RWPE1 (cell line): ENCODE data around the gene SPN.

Experiments used
- CTCF ChIA-PET: fragments of 350-600 bp; sonication (Branson Sonifier 250); formaldehyde crosslinking; extraction: SDS; loops from one replicate; lab custom pipeline; 2021; lab: Yijun Ruan, JAX
- POLR2A ChIA-PET: fragments of 400-600 bp; formaldehyde crosslinking; extraction: SDS; loops from one replicate; lab custom pipeline; 2020; ENCODE audit warnings: antibody characterized with exemption; ENCODE audit not compliant: low non-redundant PET; lab: Yijun Ruan, JAX
- DNase-seq: peaks from one replicate; pipeline ENCODE4 v3.0.0; 2012; ENCODE audit warnings: low spot score
- H3K27ac ChIP-seq: fragments of 450-650 bp; 2 replicates; pipeline ENCODE4 v1.5.1; 2017
- CTCF ChIP-seq: fragments of 450-650 bp; conservative IDR thresholded peaks from 2 replicates; pipeline ENCODE4 v1.5.1; 2017; ENCODE audit warnings: low read depth, mild to moderate bottlenecking

The SPN gene

GRCh38 chr16:29698042-29698441, 35.0 kb downstream of the SPN start:
- no peak for TF ChIP-seq CTCF
- H3K27ac ChIP-seq, result no peak overlapping the region
- DNase-seq, result no peak
- ChIA-PET CTCF (interaction anchor here (0.5 kb wide), 1 partner anchor 1206 kb away, joined by 3 read pairs; the partner anchor contains the start of gene CLN3), POLR2A (no interaction called here)

- CTCF ChIA-PET, result interaction anchor here (0.5 to 2.2 kb wide), 4 partner anchors 30 to 1207 kb away, joined by 3 to 7 read pairs (median 4); partner anchors contain the start of gene CLN3
- POLR2A ChIA-PET, result no interaction called here
- DNase-seq, result no peak
- no peak overlapping the region for H3K27ac ChIP-seq
- no peak for TF ChIP-seq CTCF
These were observed 35.7 kb downstream of the SPN start for GRCh38 chr16:29698484-29699323.

GRCh38 chr16:29699324-29700219, 36.5 kb downstream of the SPN start:
- ChIA-PET POLR2A (no interaction called here), CTCF (interaction anchor here (0.6 to 2.2 kb wide), 10 partner anchors 8 to 342 kb away, joined by 3 to 8 read pairs (median 5); no protein-coding TSS in a partner anchor)
- H3K27ac ChIP-seq, result no peak overlapping the region
- DNase-seq, result no peak
- TF ChIP-seq CTCF, result no peak

- POLR2A ChIA-PET, result no interaction called here
- peak; percentile 90 for DNase-seq
- CTCF ChIA-PET, result interaction anchor here (0.6 to 2.2 kb wide), 12 partner anchors 9 to 457 kb away, joined by 3 to 8 read pairs (median 5); no protein-coding TSS in a partner anchor
- peak; percentile 84 for TF ChIP-seq CTCF
- H3K27ac ChIP-seq, result no peak overlapping the region
These were observed 37.4 kb downstream of the SPN start for GRCh38 chr16:29700253-29700987.

GRCh38 chr16:29701214-29701555, 38.1 kb downstream of the SPN start:
- no peak for TF ChIP-seq CTCF
- POLR2A ChIA-PET, result no interaction called here
- CTCF ChIA-PET, result interaction anchor here (0.8 to 2.2 kb wide), 5 partner anchors 10 to 341 kb away, joined by 3 to 7 read pairs (median 5); no protein-coding TSS in a partner anchor
- DNase-seq, result no peak
- no peak overlapping the region for H3K27ac ChIP-seq
